T-helper 1 cell treated with Interleukin-12 subunit alpha and Interleukin-12 subunit beta and Interleukin-4 antibody, amounts not matched to agents 30 ng/mL and 1 ng/mL, for 36 hours (primary cell): ENCODE results near the gene LVRN. TPM values are rescaled to one million over a fixed set of nuclear protein-coding genes. Genes with fewer than 3 reads are reported as not detected.

Experiments
- intact Hi-C: fragments of 100-400 bp; cut with micrococcal nuclease; formaldehyde crosslinking; loops from one replicate; pipeline ENCODE4 v1.15.1; 2024
- total RNA-seq: library from RNA; stranded (reverse); gene quantifications from 2 replicates; pipeline ENCODE4 v1.2.3, GENCODE V29; 2022

LVRN gene
- total RNA-seq, 1 donor from 2014 or later, result not detected

GRCh38 chr5:116013207-116013785 lies 51.0 kb downstream of the LVRN start:
- intact Hi-C loops, result no loop called here

- intact Hi-C loops, result no loop called here
Observed at GRCh38 chr5:116013936-116014335, 51.7 kb downstream of the LVRN start.

- intact Hi-C loops, result no loop called here
Observed at GRCh38 chr5:116023619-116024018, 61.3 kb downstream of the LVRN start.

GRCh38 chr5:116025866-116026265 lies 63.6 kb downstream of the LVRN start:
- intact Hi-C loops, result no loop called here

GRCh38 chr5:116032094-116032517 lies 69.8 kb downstream of the LVRN start, which contains the start of gene ARL14EPL:
Gene ARL14EPL (plus strand): TSS chr5:116032472. CDS start chr5:116051466, 18,994 bp downstream.
- intact Hi-C loops, result no loop called here

- intact Hi-C loops, result no loop called here
Observed at GRCh38 chr5:116032991-116033390, 70.7 kb downstream of the LVRN start.

GRCh38 chr5:116035123-116035522 lies 72.8 kb downstream of the LVRN start:
- intact Hi-C loops, result no loop called here

- intact Hi-C loops, result no loop called here
Observed at GRCh38 chr5:116037236-116037822, 75.1 kb downstream of the LVRN start.

- intact Hi-C loops, result no loop called here
Observed at GRCh38 chr5:116038817-116039216, 76.5 kb downstream of the LVRN start.

- intact Hi-C loops, result no loop called here
Observed at GRCh38 chr5:116042375-116042774, 80.1 kb downstream of the LVRN start.

GRCh38 chr5:116044073-116044472 lies 81.8 kb downstream of the LVRN start:
- intact Hi-C loops, result no loop called here

- intact Hi-C loops, result no loop called here
Observed at GRCh38 chr5:116045821-116046220, 83.5 kb downstream of the LVRN start.

GRCh38 chr5:116046261-116046660 lies 84.0 kb downstream of the LVRN start:
- intact Hi-C loops, result no loop called here

- intact Hi-C loops, result no loop called here
Observed at GRCh38 chr5:116046823-116047222, 84.5 kb downstream of the LVRN start.

- intact Hi-C loops, result no loop called here
Observed at GRCh38 chr5:116058346-116058936, 96.2 kb downstream of the LVRN start.

GRCh38 chr5:116062352-116062751 lies 100.1 kb downstream of the LVRN start:
- intact Hi-C loops, result no loop called here

GRCh38 chr5:116063950-116064349 lies 101.7 kb downstream of the LVRN start:
- intact Hi-C loops, result no loop called here

GRCh38 chr5:116068028-116068632 lies 105.9 kb downstream of the LVRN start:
- intact Hi-C loops, result loop anchor here (1.0 to 5.0 kb wide), 8 partner anchors 17 to 759 kb away; partner anchors contain the start of genes COMMD10 and TMED7

- intact Hi-C loops, result loop anchor here (1.0 kb wide), 1 partner anchor 10 kb away; no protein-coding TSS in a partner anchor
Observed at GRCh38 chr5:116071211-116071610, 108.9 kb downstream of the LVRN start.

- intact Hi-C loops, result no loop called here
Observed at GRCh38 chr5:116075191-116075831, 113.0 kb downstream of the LVRN start.

- intact Hi-C loops, result no loop called here
Observed at GRCh38 chr5:116076496-116076895, 114.2 kb downstream of the LVRN start.
